Measurements from ENCODE around the gene NUAK1. TPM values are rescaled to one million over a fixed set of nuclear protein-coding genes. Genes with fewer than 3 reads are reported as not detected.

NUAK1 gene
- 40.6 TPM for total RNA-seq

DNA sequence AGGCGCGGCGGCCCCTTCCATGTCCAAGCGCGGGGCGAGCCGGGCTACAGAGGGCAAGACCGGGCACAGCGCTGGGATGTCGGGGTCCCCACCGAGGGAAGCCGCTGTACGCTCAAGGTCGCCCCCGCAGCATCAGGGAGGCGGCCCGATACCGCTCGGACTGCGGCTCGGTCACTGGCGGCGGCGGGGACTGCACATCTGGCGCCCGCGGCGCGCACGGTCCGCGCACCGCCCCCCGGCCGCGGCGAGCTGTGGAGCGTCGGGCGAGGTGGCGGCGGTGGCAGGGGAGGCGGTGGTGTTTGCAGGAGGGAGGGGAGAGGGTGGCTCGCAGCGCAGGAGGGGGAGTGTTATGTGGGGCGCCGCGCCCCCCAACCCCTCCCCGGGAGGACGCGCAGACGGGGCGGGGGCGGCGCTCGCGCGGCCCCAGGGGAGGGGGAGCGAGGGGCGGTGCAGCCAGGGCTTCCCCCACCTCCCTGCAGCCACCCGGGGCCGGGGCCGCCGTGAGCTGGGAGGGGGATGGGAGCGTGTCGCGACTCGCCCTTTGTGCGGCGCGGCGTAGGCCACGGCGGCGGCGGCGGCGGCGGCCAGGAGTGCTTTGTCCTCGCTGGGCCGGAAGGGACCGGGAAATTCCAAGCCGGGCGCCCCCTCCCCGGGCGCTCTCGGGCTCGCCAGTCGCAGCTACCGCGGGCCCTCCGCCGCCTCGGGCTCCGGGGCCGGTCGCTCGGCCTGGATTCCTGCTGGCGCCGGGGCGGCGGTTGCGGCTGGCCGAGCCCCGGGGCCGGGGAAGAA lies at the start of gene NUAK1:
Gene NUAK1 (minus strand): TSS at position 322 of the 789 bp plus-strand sequence. CDS start 301 bp downstream, at position 21.
- peak; percentile 70 for DNase-seq

DNA sequence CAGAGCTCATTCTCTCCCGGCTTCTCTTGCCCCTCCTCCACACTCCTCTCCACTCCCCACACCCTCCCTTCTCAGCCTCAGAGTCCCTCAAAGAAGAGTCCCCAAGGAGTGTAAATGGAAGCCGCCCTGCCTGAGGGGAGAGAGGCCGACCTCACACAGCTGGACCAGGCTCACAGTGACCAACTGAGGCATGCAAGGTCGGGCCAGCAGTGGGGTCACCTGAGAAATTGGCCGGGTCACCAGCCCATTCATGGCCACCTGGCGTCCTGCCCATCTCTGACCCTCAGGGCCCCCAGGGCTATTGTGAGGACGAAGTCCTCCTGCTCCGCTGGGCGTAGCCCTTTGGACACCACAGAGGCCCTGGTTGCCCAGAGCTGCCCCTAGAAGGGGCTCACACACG lies 49.5 kb upstream of the NUAK1 start:
- no peak for DNase-seq

- DNase-seq = no peak
Observed at GRCh38 chr12:106187842-106188241, 49.1 kb upstream of the NUAK1 start.

DNA sequence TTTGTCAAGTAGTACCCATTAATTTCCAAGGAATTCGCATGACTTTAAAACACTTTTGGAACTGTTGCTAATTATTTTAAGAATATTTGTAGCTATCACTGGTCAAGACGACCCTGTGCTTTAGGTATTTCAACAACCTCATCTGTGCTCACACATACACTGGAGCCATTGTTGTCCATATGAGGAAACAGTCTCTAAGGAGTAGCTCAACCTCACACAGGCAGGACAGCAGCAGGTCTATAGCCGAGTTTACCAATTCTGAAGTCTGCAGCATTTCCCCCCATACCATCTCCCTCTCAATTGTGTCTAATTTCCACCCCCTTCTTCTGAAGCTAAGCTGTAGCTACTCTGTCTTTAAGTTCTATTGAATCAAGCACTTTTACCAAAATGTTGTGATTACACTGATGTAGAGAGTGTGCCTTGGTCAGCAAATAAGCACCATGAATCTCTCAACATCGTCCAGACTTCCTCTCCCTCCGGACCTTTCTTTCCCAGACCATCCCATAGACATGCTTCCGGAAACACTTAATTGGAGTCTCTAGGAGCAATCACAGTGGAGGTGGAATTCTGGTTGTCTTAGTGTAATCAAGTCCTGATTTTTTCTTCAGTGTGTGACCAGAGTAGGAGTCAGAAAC lies 48.5 kb upstream of the NUAK1 start:
- DNase-seq = no peak

GRCh38 chr12:106183735-106184134 lies 45.0 kb upstream of the NUAK1 start:
- DNase-seq = no peak

GRCh38 chr12:106181401-106182114 lies 42.8 kb upstream of the NUAK1 start:
- DNase-seq = no peak

GRCh38 chr12:106179086-106179485 lies 40.3 kb upstream of the NUAK1 start:
- no peak for DNase-seq

DNA sequence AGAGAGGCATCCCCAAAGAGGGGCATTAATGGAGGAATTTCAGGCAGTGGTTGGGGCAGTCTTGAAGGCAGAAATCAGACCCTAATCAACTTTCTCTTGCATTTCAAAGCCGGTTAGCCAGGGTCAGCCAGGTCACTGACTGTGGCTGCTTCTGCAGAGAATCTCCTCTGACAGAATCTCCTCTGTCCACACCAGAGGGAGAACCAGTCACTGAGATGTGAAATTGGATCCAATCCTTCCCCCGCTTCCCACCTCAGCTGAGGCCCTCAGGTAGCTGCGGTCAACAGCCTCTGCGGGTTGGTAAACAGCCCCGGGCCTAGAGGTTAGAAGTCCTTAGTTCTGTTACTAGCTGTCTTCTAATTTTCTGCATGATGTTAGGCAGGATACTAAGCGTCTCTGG lies 39.8 kb upstream of the NUAK1 start:
- DNase-seq = no peak

- DNase-seq = no peak
Observed at GRCh38 chr12:106176560-106176959, 37.8 kb upstream of the NUAK1 start.

DNA sequence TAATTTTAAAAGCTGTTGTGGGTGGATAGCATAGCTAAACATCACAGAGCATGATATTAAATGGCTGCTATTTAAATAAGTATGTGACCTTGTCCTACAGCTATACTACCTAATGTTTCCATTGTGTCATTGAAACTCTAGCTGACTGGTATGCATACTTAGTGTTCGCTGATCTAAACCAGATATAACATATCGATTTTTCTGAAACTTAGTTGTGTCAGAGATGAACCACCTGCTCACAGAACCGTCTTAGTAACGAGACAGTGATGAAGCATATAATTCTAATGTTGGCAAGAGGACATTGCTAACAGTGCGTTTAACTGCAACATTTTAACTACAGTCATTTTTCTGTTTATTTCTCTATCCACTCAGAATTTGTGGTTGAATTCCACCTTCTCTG lies 36.1 kb upstream of the NUAK1 start:
- DNase-seq = no peak

DNA sequence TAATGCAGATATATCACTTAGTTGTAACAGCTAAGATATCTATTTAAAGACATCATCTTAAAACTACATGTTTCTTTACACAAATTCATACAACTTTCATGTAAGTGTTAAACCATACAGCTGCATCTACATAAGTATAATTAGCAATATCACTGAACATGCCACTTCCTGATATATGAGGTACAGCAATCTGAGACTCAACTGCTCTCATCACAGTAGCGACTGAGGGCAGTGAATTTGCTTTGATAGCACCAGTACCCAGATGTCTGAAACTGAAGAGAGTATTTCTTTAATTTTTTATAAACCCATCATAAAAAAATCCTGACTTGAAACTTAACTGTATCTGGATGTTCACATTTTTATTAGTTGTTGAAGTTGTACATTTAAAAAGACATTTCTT lies 34.7 kb upstream of the NUAK1 start:
- no peak for DNase-seq

DNA sequence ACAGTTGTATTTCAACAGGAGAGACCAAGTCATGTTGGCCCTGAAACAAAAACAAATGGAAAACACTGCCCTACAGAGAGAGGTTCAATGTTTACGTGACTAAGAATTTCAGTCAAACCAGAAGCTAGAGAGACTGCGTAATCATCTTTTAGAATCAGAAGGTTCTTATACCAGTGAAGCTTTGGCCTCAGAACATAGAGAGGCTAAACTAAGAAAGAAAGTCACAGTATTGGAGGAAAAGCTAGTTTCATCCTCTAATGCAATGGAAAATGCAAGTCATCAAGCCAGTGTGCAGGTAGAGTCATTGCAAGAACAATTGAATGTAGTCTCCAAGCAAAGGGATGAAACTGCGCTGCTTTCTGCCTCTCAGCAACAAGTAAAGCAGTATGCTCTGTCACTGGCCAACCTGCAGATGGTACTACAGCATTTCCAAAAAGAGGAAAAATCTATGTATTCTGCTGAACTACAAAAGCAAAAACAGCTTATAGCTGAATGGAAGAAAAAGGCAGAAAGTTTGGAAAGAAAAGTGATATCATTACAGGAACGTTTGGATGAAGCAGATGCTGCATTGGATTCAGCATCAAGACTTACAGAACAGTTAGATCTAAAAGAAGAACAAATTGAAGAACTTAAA lies 32.5 kb upstream of the NUAK1 start:
- no peak for DNase-seq

DNA sequence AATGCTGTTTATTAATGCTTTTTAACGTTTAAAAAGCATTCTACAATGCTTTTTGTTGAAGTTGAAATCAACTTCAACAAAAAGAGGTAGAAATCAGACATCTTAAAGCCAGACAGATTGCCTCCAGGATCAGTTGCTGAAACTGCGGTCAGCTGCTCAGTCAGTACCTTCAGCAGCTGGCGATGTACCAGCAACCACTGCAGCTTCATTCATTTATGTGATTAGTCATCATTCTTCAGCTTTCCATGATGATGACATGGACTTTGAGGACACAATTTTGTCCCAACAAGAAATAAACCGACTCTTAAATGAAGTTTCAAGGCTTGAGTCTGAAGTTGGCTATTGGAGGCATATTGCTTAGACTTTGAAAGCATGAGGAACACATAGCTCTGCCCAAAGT lies 31.5 kb upstream of the NUAK1 start:
- DNase-seq = no peak

DNA sequence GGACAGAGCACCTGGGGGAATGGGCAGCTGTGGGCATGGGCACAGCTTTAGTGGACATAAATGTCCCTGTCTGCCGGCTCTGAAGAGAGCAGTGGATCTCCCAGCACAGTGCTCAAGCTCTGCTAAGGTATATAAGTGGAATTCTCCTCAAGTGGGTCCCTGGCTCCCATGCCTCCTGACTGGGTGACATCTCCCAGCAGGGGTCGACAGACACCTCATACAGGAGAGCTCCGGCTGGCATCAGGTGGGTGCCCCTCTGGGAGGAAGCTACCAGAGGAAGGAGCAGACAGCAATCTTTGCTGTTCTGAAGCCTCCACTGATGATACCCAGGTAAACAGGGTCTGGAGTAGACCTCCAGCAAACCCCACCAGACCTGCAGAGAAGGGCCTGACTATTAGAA lies 25.0 kb upstream of the NUAK1 start:
- DNase-seq = no peak

GRCh38 chr12:106161491-106161890 lies 22.7 kb upstream of the NUAK1 start:
- DNase-seq = no peak

- DNase-seq = no peak
Observed at GRCh38 chr12:106160915-106161314, 22.2 kb upstream of the NUAK1 start.

GRCh38 chr12:106157802-106158201 lies 19.0 kb upstream of the NUAK1 start:
- no peak for DNase-seq

- DNase-seq = no peak
Observed at GRCh38 chr12:106154751-106155273, 16.1 kb upstream of the NUAK1 start.

DNA sequence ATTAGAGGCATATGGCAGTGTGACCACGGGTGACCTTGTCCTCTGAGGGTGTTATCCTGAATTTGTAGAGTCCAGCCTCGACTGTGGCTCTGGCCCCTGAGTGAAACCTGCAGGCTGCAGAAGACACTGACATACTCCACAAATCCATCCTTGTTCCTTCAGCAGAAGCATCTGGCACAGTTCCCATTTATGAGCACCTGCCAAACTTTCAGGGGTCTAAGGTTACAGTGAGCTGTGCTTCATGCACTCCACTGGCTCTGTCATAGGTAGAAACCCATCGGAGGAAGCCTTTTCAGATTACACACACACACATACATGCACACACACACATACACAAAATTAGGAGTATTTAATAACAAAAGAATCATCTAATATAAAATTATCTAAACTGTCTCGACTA lies 13.6 kb upstream of the NUAK1 start:
- DNase-seq = no peak

- no peak for DNase-seq
Observed at GRCh38 chr12:106150555-106150954, 11.8 kb upstream of the NUAK1 start.

DNA sequence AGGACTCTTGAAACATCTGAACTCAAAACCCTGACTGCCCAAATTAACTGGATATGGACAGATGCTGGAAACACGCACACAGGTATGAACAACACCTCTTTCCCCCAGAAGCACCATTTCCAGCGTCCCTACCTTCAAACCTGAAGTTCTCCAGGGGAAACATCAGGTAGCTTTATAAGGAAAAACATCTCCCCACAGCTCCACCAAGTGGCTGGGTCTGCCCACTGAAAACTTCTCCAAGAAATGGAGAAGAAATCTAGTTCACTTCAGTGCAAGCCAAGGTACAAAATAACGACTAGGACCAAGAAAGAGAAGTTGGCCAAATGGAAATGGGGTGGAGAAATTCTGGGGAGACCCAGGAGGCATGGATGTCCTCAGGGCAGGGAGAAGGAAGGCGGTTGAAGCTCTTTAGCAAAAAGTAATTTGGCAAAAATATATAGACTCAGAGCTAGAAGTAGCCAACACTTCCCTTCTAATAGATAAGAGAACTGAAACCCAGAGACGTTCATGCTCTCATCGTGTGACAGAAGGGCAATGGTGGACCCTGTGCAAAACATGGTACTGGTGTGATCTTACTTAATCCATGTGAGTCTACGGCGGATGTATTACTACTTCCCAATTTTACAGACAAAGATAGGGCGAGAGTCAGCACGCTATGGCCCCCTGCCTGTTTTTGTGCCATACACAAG lies 10.5 kb upstream of the NUAK1 start:
- no peak for DNase-seq

GRCh38 chr12:106147956-106148355 lies 9.2 kb upstream of the NUAK1 start:
- peak; percentile 32 for DNase-seq

Data from occipital lobe (tissue), 2 donors.